K562 (cell line): Measurements from ENCODE around the gene TNFSF4. TPM values are rescaled to one million over a fixed set of nuclear protein-coding genes. Genes with fewer than 3 reads are reported as not detected.

Experiments used
- CTCF ChIP-seq, 3 experiments: IDR thresholded peaks in 2 of 3; conservative IDR thresholded peaks in 1 of 3; 2 replicates each; pipeline ENCODE4 v1.5.1; 2011 to 2012; ENCODE audit warnings: low read length in 3 of 3, mild to moderate bottlenecking in 3 of 3, control low read depth in 2 of 3, improper control_type of control experiment in 1 of 3, inconsistent platforms in 1 of 3, low read depth in 1 of 3, mixed read lengths in 1 of 3, moderate library complexity in 1 of 3; ENCODE audit not compliant: insufficient read depth in 2 of 3
- DEAF1 ChIP-seq: fragments of 450-650 bp; formaldehyde crosslinking; IDR thresholded peaks from 2 replicates; pipeline ENCODE4 v1.4.0; 2020; ENCODE audit warnings: mild to moderate bottlenecking, moderate library complexity
- E2F3 ChIP-seq: fragments of 250-450 bp; sonication (Bioruptor Pico); IDR thresholded peaks from 2 replicates; pipeline ENCODE4 v1.4.0; 2020; ENCODE audit warnings: mild to moderate bottlenecking
- MTA2 ChIP-seq: fragments of 450-650 bp; IDR thresholded peaks from 2 replicates; pipeline ENCODE4 v1.6.1; 2016; ENCODE audit warnings: low read depth
- PCBP1 ChIP-seq: fragments of 200-400 bp; formaldehyde crosslinking; IDR thresholded peaks from 2 replicates; pipeline ENCODE4 v1.6.1; 2018; ENCODE audit warnings: mild to moderate bottlenecking, low read depth, low read length; ENCODE audit not compliant: poor library complexity, severe bottlenecking
- PHB ChIP-seq: fragments of 250-450 bp; sonication (Bioruptor Pico); IDR thresholded peaks from 2 replicates; pipeline ENCODE4 v1.5.0; 2021
- PHTF2 ChIP-seq: fragments of 250-450 bp; sonication (Bioruptor Pico); IDR thresholded peaks from 2 replicates; pipeline ENCODE4 v1.5.0; 2021; ENCODE audit warnings: mild to moderate bottlenecking
- RHOXF2B ChIP-seq: fragments of 250-450 bp; sonication (Bioruptor Pico); conservative IDR thresholded peaks from 2 replicates; pipeline ENCODE4 v1.5.1; 2021
- TFE3 ChIP-seq: fragments of 450-650 bp; formaldehyde crosslinking; IDR thresholded peaks from 2 replicates; pipeline ENCODE4 v1.4.0; 2020; ENCODE audit warnings: mild to moderate bottlenecking, mixed read lengths
- ZNF3 ChIP-seq: fragments of 250-450 bp; sonication (Bioruptor Pico); IDR thresholded peaks from 2 replicates; pipeline ENCODE4 v1.5.0; 2021; ENCODE audit warnings: mild to moderate bottlenecking, moderate library complexity
- ZNF507 ChIP-seq: conservative IDR thresholded peaks from 2 replicates; pipeline ENCODE4 v1.6.1; 2017; ENCODE audit warnings: missing genetic modification characterization, missing compliant biosample characterization
- ZNF655 ChIP-seq: fragments of 250-450 bp; sonication (Bioruptor Pico); IDR thresholded peaks from 2 replicates; pipeline ENCODE4 v1.5.0; 2021
- polyA plus RNA-seq, 8 experiments: library from polyadenylated mRNA; depleted of rRNA in 4 of 8; stranded (reverse) in 5 of 8; unstranded in 3 of 8; fragments of >200 nt; fragmentation: Nextera tagmentation in 2 of 8; fragmentation: Illumina TruSeq in 1 of 8; extraction: Ambion mirVana in 2 of 8; extraction: Trizol in 1 of 8; gene quantifications; 2 replicates each; pipeline versions ENCODE4 v1.2.1 to v1.2.3, GENCODE V29; 2011 to 2014; ENCODE audit warnings: inconsistent platforms in 1 of 8, missing spikeins in 1 of 8
- total RNA-seq, 7 experiments: library from RNA; depleted of rRNA in 6 of 7; stranded (reverse); fragments of >200 nt in 6 of 7; fragmentation: Illumina TruSeq in 2 of 7; extraction: Trizol in 2 of 7; gene quantifications; 2 replicates each; pipeline versions ENCODE4 v1.2.1 to v1.2.3, GENCODE V29; 2011 to 2021; ENCODE audit warnings: low replicate concordance in 1 of 7
- TF ChIP-seq, protein P1 (sequence below): fragments of 250-450 bp; sonication (Bioruptor Pico); IDR thresholded peaks from 2 replicates; pipeline ENCODE4 v1.9.0; 2021; ENCODE audit warnings: mild to moderate bottlenecking

TNFSF4 gene
- total and polyA plus RNA-seq, 9 of the 15 experiments (the other 6 are each of a cell fraction or from before 2014, with no cell fraction given): 0.08 to 0.23 (median 0.15) TPM; not detected in 1

- TF ChIP-seq MTA2 (no peak), E2F3 (CRISPR knock-in tag) (no peak), DEAF1 (peak; percentile 56), PCBP1 (no peak), RHOXF2B (CRISPR knock-in tag) (no peak), ZNF655 (CRISPR knock-in tag) (no peak), ZNF3 (CRISPR knock-in tag) (no peak), TFE3 (CRISPR knock-in tag) (no peak), PHTF2 (CRISPR knock-in tag) (no peak), PHB (CRISPR knock-in tag) (no peak), CTCF (IDR thresholded peaks at IDR 0.05 in 2 of 3, conservative IDR thresholded peaks at IDR 0.05 in 1 of 3; ENCODE audit: insufficient read depth in 2 of 3, low read depth in 1 of 3, low read length in 3 of 3) (peak; percentile 51 to 92 (median 77); a peak in 5 of 6 replicates), ZNF507 (tag) (no peak)
- TF ChIP-seq, protein P1, sequence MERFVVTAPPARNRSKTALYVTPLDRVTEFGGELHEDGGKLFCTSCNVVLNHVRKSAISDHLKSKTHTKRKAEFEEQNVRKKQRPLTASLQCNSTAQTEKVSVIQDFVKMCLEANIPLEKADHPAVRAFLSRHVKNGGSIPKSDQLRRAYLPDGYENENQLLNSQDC: no peak
Measured at GRCh38 chr1:173255214-173255813, 48.2 kb upstream of the TNFSF4 start (continued).
